ENCODE measurements around the gene MOV10L1. TPM values are rescaled to one million over a fixed set of nuclear protein-coding genes. Genes with fewer than 3 reads are reported as not detected.

The MOV10L1 gene
- total RNA-seq, 1 experiment from 2014 or later: 0.26 TPM

DNA sequence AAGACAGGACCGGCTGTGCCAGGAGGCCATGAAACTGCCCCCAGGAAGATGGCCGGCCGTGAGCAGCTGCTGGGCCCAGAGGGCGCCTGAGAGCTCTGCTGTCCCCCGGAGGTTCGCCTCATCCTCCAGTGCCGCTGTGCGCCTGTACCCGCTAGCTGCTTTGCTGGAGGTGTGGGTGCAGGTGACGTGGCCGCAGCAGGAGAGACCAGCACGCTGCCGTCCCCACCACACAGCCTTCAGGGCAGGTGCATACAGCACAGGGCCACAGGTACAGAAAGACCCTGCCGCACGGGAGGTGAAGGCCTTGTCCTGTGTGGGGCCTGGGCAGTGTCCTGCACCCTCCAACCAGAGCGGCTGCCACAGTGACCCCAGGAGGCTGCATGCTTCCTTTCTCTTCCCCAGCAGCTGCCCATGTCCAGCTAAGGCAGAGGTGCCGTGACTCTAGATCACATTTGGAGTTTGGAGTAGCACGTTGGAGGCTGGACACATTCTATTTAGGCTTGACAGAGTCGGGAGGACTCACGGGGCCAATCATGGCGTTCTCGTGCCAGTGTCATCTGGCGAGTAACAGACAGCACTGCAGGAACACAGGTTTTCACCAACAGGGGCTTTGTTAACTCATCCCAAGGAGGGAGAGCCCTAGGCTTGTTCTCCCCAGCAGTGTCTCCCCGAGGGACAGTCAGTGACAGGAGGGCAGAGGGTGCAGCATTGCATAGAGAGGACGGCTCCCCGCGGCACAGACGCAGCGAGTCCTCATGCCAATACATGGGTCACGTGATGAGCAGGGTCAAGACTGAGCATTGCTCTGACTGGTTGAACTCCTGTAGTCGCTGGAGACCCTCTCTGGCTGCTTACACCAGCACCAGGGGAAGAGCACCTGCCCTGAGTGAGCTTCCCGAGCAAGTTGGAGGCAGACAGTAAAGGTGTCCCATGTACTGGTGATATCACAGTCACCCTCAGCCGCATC, 62.0 kb downstream of the MOV10L1 start:
- no peaks in the 10 kb centered on the region for H3K36me3 ChIP-seq (ENCODE audit: low read depth, low read length)
- no TSS peak for BruUV-seq (replicated peaks)
- no peaks in the 10 kb centered on the region for H4K20me1 ChIP-seq (ENCODE audit: low read length)
- H3K4me1 ChIP-seq (ENCODE audit: insufficient read depth, low read length): no peaks in the 10 kb centered on the region
- H3K9me3 ChIP-seq (ENCODE audit: low read length): no peaks in the 10 kb centered on the region
- ChIA-PET POLR2A (ENCODE audit: unreplicated experiment) (no interaction called here), CTCF (no interaction called here)
- H3K4me2 ChIP-seq (ENCODE audit: low read length): no peak overlapping the region
- H3K27me3 ChIP-seq (ENCODE audit: low read length): no peaks in the 10 kb centered on the region
- DNase-seq (no peak), ATAC-seq (no peak)
- H3K27ac ChIP-seq (ENCODE audit: low read length): no peak overlapping the region
- no peak overlapping the region for H2AFZ ChIP-seq (ENCODE audit: low read length)
- no peaks in the 10 kb centered on the region for H3K79me2 ChIP-seq (ENCODE audit: low read length)
- no peaks in the 10 kb centered on the region for H3K9me2 ChIP-seq (replicated peaks; ENCODE audit: low read length)
- H3K9ac ChIP-seq (ENCODE audit: low read length): no peak overlapping the region
- no peaks in the 10 kb centered on the region for H3F3A ChIP-seq (ENCODE audit: low read length, unreplicated experiment)
- H3K4me3 ChIP-seq (ENCODE audit: low read length): no peak overlapping the region
- TF ChIP-seq EZH2 (IDR thresholded peaks at IDR 0.05; ENCODE audit: low read length, unreplicated experiment): no peak
- intact Hi-C loops (cut with micrococcal nuclease): no loop called here

DNA sequence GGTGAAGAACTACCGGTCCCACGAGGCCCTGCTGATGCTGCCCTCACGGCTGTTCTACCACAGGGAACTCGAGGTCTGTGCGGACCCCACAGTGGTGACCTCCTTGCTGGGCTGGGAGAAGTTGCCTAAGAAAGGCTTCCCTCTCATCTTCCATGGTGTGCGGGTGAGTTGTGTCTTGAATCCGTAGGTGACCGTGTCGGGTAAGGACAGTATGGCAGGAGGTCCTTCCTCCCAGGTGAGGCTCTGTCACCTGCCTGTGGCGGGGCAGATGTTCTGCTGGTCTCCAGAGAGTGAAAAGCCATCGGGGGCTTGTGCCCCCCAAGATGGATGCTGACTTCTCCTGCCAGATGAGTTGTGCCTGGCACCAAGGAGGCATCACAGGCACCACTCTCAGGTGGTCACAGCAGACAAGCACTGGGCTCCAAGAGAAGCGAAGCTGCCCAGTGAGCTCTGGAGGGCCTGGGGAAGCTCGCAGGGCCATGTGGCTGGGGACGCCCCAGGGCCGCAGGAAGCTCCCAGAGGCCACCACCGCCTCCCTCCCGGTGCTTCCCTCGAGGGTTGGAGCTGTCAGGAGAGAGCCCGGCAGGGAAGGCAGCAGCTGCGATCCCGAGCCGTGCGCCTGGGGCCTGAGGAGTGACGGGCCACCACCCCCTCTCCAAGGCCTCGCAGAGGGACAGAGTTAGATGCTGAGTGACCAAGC, 63.4 kb downstream of the MOV10L1 start:
- Histone ChIP-seq H3K36me3 (ENCODE audit: low read depth, low read length) (no peaks in the 10 kb centered on the region), H3K4me1 (ENCODE audit: insufficient read depth, low read length) (no peaks in the 10 kb centered on the region), H2AFZ (ENCODE audit: low read length) (no peak overlapping the region), H3K4me3 (ENCODE audit: low read length) (no peak overlapping the region), H3F3A (ENCODE audit: low read length, unreplicated experiment) (no peaks in the 10 kb centered on the region), H3K4me2 (ENCODE audit: low read length) (no peak overlapping the region), H3K9ac (ENCODE audit: low read length) (no peak overlapping the region), H3K27ac (ENCODE audit: low read length) (no peak overlapping the region), H3K79me2 (ENCODE audit: low read length) (no peaks in the 10 kb centered on the region), H3K27me3 (ENCODE audit: low read length) (no peaks in the 10 kb centered on the region), H3K9me2 (replicated peaks; ENCODE audit: low read length) (no peaks in the 10 kb centered on the region), H4K20me1 (ENCODE audit: low read length) (no peaks in the 10 kb centered on the region), H3K9me3 (ENCODE audit: low read length) (no peaks in the 10 kb centered on the region)
- intact Hi-C loops (cut with micrococcal nuclease): no loop called here
- POLR2A ChIA-PET (ENCODE audit: unreplicated experiment): no interaction called here
- TF ChIP-seq EZH2phosphoT487 (IDR thresholded peaks at IDR 0.05; ENCODE audit: borderline replicate concordance, low read length): no peak
- BruUV-seq (replicated peaks): no TSS peak
- DNase-seq (no peak), ATAC-seq (no peak)
- CTCF ChIA-PET: no interaction called here

DNA sequence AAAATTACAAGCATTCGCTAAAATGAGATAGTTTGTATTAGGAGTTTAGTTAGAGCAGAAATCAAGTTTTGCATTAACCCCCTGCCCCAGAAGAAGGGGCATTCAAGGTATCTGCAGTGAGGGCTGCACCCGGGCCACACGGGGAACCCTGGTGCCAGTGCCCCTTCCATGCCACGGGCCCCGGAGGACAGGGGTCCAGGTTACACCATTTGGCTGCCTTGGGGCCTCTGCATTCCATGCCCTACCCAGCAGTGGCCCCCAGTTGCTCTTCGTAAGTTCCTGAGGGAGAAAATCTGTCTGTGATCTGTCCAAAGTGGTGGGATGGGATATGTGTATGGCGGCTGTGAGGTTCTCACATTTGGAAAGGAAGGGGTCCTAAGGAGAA, 63.9 kb downstream of the MOV10L1 start:
- Histone ChIP-seq H3K79me2 (ENCODE audit: low read length) (no peaks in the 10 kb centered on the region), H4K20me1 (ENCODE audit: low read length) (no peaks in the 10 kb centered on the region), H3K27me3 (ENCODE audit: low read length) (no peaks in the 10 kb centered on the region), H3K4me2 (ENCODE audit: low read length) (no peak overlapping the region), H3K9me3 (ENCODE audit: low read length) (no peaks in the 10 kb centered on the region), H3K36me3 (ENCODE audit: low read depth, low read length) (no peaks in the 10 kb centered on the region), H2AFZ (ENCODE audit: low read length) (no peak overlapping the region), H3K9ac (ENCODE audit: low read length) (no peak overlapping the region), H3K27ac (ENCODE audit: low read length) (no peak overlapping the region), H3K4me1 (ENCODE audit: insufficient read depth, low read length) (no peaks in the 10 kb centered on the region), H3K4me3 (ENCODE audit: low read length) (no peak overlapping the region), H3K9me2 (replicated peaks; ENCODE audit: low read length) (no peaks in the 10 kb centered on the region), H3F3A (ENCODE audit: low read length, unreplicated experiment) (no peaks in the 10 kb centered on the region)
- no peak for ATAC-seq
- BruUV-seq (replicated peaks): no TSS peak
- no peak for TF ChIP-seq EZH2 (IDR thresholded peaks at IDR 0.05; ENCODE audit: low read length, unreplicated experiment)
- TF ChIP-seq EZH2phosphoT487 (IDR thresholded peaks at IDR 0.05; ENCODE audit: borderline replicate concordance, low read length): no peak
- TF ChIP-seq, protein P1, sequence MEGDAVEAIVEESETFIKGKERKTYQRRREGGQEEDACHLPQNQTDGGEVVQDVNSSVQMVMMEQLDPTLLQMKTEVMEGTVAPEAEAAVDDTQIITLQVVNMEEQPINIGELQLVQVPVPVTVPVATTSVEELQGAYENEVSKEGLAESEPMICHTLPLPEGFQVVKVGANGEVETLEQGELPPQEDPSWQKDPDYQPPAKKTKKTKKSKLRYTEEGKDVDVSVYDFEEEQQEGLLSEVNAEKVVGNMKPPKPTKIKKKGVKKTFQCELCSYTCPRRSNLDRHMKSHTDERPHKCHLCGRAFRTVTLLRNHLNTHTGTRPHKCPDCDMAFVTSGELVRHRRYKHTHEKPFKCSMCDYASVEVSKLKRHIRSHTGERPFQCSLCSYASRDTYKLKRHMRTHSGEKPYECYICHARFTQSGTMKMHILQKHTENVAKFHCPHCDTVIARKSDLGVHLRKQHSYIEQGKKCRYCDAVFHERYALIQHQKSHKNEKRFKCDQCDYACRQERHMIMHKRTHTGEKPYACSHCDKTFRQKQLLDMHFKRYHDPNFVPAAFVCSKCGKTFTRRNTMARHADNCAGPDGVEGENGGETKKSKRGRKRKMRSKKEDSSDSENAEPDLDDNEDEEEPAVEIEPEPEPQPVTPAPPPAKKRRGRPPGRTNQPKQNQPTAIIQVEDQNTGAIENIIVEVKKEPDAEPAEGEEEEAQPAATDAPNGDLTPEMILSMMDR (conservative IDR thresholded peaks at IDR 0.05; ENCODE audit: low read depth, low read length): no peak
- no peak for DNase-seq
- intact Hi-C loops (cut with micrococcal nuclease): no loop called here
- ChIA-PET POLR2A (ENCODE audit: unreplicated experiment) (no interaction called here), CTCF (no interaction called here)
